GM12892 (cell line): Measurements from ENCODE around the gene CNTNAP2.

Source experiments
- POLR2A ChIP-seq: IDR thresholded peaks from 2 replicates; pipeline ENCODE4 v1.6.1; 2011; ENCODE audit warnings: low read depth, low read length, control low read depth
- POLR2AphosphoS5 ChIP-seq: IDR thresholded peaks from 2 replicates; pipeline ENCODE4 v1.6.1; 2011; ENCODE audit warnings: low read depth, low read length, control low read depth
- TAF1 ChIP-seq: IDR thresholded peaks from 2 replicates; pipeline ENCODE4 v1.6.1; 2011; ENCODE audit warnings: low read depth, mild to moderate bottlenecking, control low read depth, low read length, borderline replicate concordance

GRCh38 chr7:146956853-146957252, 840.3 kb downstream of the CNTNAP2 start:
- TF ChIP-seq POLR2A (no peak), POLR2AphosphoS5 (no peak), TAF1 (no peak)
